Keratinocyte (primary cell): ENCODE results near the gene ARIH1.

Experiments used
- CTCF ChIP-seq, 3 experiments: IDR thresholded peaks in 1 of 3; conservative IDR thresholded peaks in 1 of 3; optimal IDR thresholded peaks in 1 of 3; 2 replicates in 2 of 3; 3 replicates in 1 of 3; pipeline versions ENCODE3 to v1.5.1; 2011; ENCODE audit warnings: low read length in 3 of 3, mild to moderate bottlenecking in 3 of 3, moderate library complexity in 2 of 3, control low read depth in 1 of 3, inconsistent platforms in 1 of 3; ENCODE audit not compliant: insufficient read depth in 2 of 3; ENCODE audit errors: extremely low read depth in 1 of 3
- EZH2 ChIP-seq: IDR thresholded peaks from one replicate; pipeline ENCODE4 v1.6.1; 2012; ENCODE audit warnings: inconsistent platforms, mild to moderate bottlenecking, low read length, moderate library complexity

GRCh38 chr15:72616491-72617210 is 142.5 kb downstream of the ARIH1 start:
- TF ChIP-seq CTCF (optimal IDR thresholded peaks at IDR 0.05 in 1 of 3, IDR thresholded peaks at IDR 0.05 in 1 of 3, conservative IDR thresholded peaks at IDR 0.05 in 1 of 3; ENCODE audit: extremely low read depth in 1 of 3, insufficient read depth in 2 of 3, low read length in 3 of 3) (no peak), EZH2 (no peak)
